Hepatocyte (in vitro differentiated cells): ENCODE measurements around the gene SYCE3. TPM values are rescaled to one million over a fixed set of nuclear protein-coding genes. Genes with fewer than 3 reads are reported as not detected.

Source experiments
- DNase-seq: peaks from one replicate; pipeline ENCODE4 v3.0.0-alpha.2; 2016; ENCODE audit warnings: low spot score
- H2AFZ ChIP-seq: fragments of 200-600 bp; sonication (generic); 2 replicates; pipeline ENCODE4 v1.6.0; 2016; ENCODE audit warnings: antibody characterized with exemption, mild to moderate bottlenecking
- H3K27ac ChIP-seq: fragments of 200-600 bp; sonication (generic); 2 replicates; pipeline ENCODE4 v1.5.1; 2016; ENCODE audit warnings: mild to moderate bottlenecking
- H3K27me3 ChIP-seq: fragments of 200-600 bp; sonication (generic); 2 replicates; pipeline ENCODE4 v1.6.1; 2016
- H3K36me3 ChIP-seq: fragments of 200-600 bp; sonication (generic); replicated peaks from 2 replicates; pipeline ENCODE4 v1.5.1; 2016; ENCODE audit warnings: low read depth; ENCODE audit not compliant: insufficient read depth
- H3K4me1 ChIP-seq: fragments of 200-600 bp; sonication (generic); 2 replicates; pipeline ENCODE4 v1.5.1; 2016; ENCODE audit warnings: mild to moderate bottlenecking, moderate library complexity; ENCODE audit not compliant: insufficient read depth
- H3K4me2 ChIP-seq: fragments of 200-600 bp; sonication (generic); 2 replicates; pipeline ENCODE4 v1.6.0; 2016
- H3K4me3 ChIP-seq: fragments of 200-600 bp; sonication (generic); 2 replicates; pipeline ENCODE4 v1.5.1; 2016; ENCODE audit warnings: mild to moderate bottlenecking
- H3K79me2 ChIP-seq: fragments of 200-600 bp; sonication (generic); 2 replicates; pipeline ENCODE4 v1.6.0; 2017; ENCODE audit warnings: mild to moderate bottlenecking
- H3K9me2 ChIP-seq: fragments of 200-600 bp; sonication (generic); replicated peaks from 2 replicates; pipeline ENCODE4 v1.6.0; 2017; ENCODE audit warnings: mild to moderate bottlenecking; ENCODE audit not compliant: insufficient read depth
- H3K9me3 ChIP-seq: fragments of 200-600 bp; sonication (generic); 2 replicates; pipeline ENCODE4 v1.5.1; 2016; ENCODE audit warnings: low read depth, mild to moderate bottlenecking
- H4K20me1 ChIP-seq: fragments of 200-600 bp; sonication (generic); 2 replicates; pipeline ENCODE4 v1.6.0; 2016; ENCODE audit warnings: mild to moderate bottlenecking; ENCODE audit not compliant: insufficient read depth, poor library complexity, severe bottlenecking
- EZH2 ChIP-seq: fragments of 200-600 bp; sonication (generic); IDR thresholded peaks from 2 replicates; pipeline ENCODE4 v1.6.1; 2016; ENCODE audit warnings: antibody characterized with exemption, mild to moderate bottlenecking, borderline replicate concordance
- EZH2phosphoT487 ChIP-seq: fragments of 200-600 bp; sonication (generic); IDR thresholded peaks from one replicate; pipeline ENCODE4 v1.6.1; 2018; ENCODE audit warnings: antibody characterized with exemption, mild to moderate bottlenecking, low read depth, moderate library complexity; ENCODE audit not compliant: unreplicated experiment, severe bottlenecking
- WGBS: methylation state at CpG from one replicate; pipeline ENCODE4 v1.1.6; 2016; ENCODE audit warnings: low lambda C conversion rate; ENCODE audit errors: missing lambda C conversion rate; 5-methylcytosine and 5-hydroxymethylcytosine counted together
- polyA plus RNA-seq: library from polyadenylated mRNA; unstranded; fragments of >200 nt; fragmentation: Nextera tagmentation; extraction: Ambion mirVana; gene quantifications from 2 replicates; pipeline ENCODE4 v1.2.1, GENCODE V29; 2016
- total RNA-seq: library from RNA; depleted of rRNA; stranded (reverse); fragments of >200 nt; gene quantifications from 2 replicates; pipeline ENCODE4 v1.2.3, GENCODE V29; 2014
- TF ChIP-seq, protein P1 (sequence below): fragments of 200-600 bp; sonication (generic); IDR thresholded peaks from 2 replicates; pipeline ENCODE4 v1.5.1; 2016; ENCODE audit warnings: antibody characterized with exemption, mild to moderate bottlenecking; ENCODE audit not compliant: poor library complexity

SYCE3 gene
- total and polyA plus RNA-seq, 2 experiments from 2014 or later: 1.4 TPM; not detected in 1

GRCh38 chr22:50513175-50513574, 49.5 kb downstream of the SYCE3 start:
- Histone ChIP-seq H3K36me3 (no peaks in the 10 kb centered on the region), H3K79me2 (peaks cover 69% of the 10 kb centered on the region), H3K4me3 (no peak overlapping the region), H3K9me2 (no peaks in the 10 kb centered on the region), H4K20me1 (no peaks in the 10 kb centered on the region), H3K4me2 (no peak overlapping the region), H3K4me1 (peaks cover 9% of the 10 kb centered on the region), H3K9me3 (no peaks in the 10 kb centered on the region), H2AFZ (no peak overlapping the region), H3K27me3 (no peaks in the 10 kb centered on the region), H3K27ac (no peak overlapping the region)
- WGBS: 98% methylated on average over 15 of the region's 15 CpGs
- TF ChIP-seq EZH2phosphoT487: no peak
- no peak for TF ChIP-seq EZH2
- TF ChIP-seq, protein P1, sequence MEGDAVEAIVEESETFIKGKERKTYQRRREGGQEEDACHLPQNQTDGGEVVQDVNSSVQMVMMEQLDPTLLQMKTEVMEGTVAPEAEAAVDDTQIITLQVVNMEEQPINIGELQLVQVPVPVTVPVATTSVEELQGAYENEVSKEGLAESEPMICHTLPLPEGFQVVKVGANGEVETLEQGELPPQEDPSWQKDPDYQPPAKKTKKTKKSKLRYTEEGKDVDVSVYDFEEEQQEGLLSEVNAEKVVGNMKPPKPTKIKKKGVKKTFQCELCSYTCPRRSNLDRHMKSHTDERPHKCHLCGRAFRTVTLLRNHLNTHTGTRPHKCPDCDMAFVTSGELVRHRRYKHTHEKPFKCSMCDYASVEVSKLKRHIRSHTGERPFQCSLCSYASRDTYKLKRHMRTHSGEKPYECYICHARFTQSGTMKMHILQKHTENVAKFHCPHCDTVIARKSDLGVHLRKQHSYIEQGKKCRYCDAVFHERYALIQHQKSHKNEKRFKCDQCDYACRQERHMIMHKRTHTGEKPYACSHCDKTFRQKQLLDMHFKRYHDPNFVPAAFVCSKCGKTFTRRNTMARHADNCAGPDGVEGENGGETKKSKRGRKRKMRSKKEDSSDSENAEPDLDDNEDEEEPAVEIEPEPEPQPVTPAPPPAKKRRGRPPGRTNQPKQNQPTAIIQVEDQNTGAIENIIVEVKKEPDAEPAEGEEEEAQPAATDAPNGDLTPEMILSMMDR: no peak
- peak; percentile 2 for DNase-seq

GRCh38 chr22:50508897-50509296, 53.8 kb downstream of the SYCE3 start:
- Histone ChIP-seq H3K27me3 (no peaks in the 10 kb centered on the region), H3K36me3 (no peaks in the 10 kb centered on the region), H4K20me1 (no peaks in the 10 kb centered on the region), H3K4me2 (peak overlapping the region; percentile 81), H3K79me2 (peaks cover 68% of the 10 kb centered on the region), H3K27ac (peak overlapping the region; percentile 95), H3K4me1 (peaks cover 14% of the 10 kb centered on the region), H3K9me2 (no peaks in the 10 kb centered on the region), H2AFZ (no peak overlapping the region), H3K9me3 (no peaks in the 10 kb centered on the region), H3K4me3 (peak overlapping the region; percentile 56)
- DNase-seq: peak; percentile 5
- TF ChIP-seq, protein P1: no peak
- TF ChIP-seq EZH2phosphoT487: no peak
- no peak for TF ChIP-seq EZH2
- WGBS: 55% methylated on average over 3 of the region's 3 CpGs

GRCh38 chr22:50507991-50508884, 54.5 kb downstream of the SYCE3 start, which contains the start of gene NCAPH2:
Gene NCAPH2 (plus strand): TSS chr22:50508224. CDS start chr22:50508338, 114 bp downstream.
- H3K4me1 ChIP-seq: peaks cover 14% of the 10 kb centered on the region
- H3K9me3 ChIP-seq: no peaks in the 10 kb centered on the region
- H3K9me2 ChIP-seq: no peaks in the 10 kb centered on the region
- 1% methylated on average over 62 of the region's 76 CpGs for WGBS
- no peaks in the 10 kb centered on the region for H3K36me3 ChIP-seq
- H3K79me2 ChIP-seq: peaks cover 61% of the 10 kb centered on the region
- peak within 1 kb of the TSS; percentile 99 for H3K4me3 ChIP-seq
- peak; percentile 99 for DNase-seq
- no peaks in the 10 kb centered on the region for H3K27me3 ChIP-seq
- peak within 1 kb of the TSS; percentile 96 for H3K4me2 ChIP-seq
- H4K20me1 ChIP-seq: no peaks in the 10 kb centered on the region
- peak within 1 kb of the TSS; percentile 100 for H2AFZ ChIP-seq
- peak within 1 kb of the TSS; percentile 95 for H3K27ac ChIP-seq
- TF ChIP-seq, protein P1: peak; percentile 13
- TF ChIP-seq EZH2phosphoT487: no peak
